K562 (cell line): Measurements from ENCODE around the gene ZNF420. TPM values are rescaled to one million over a fixed set of nuclear protein-coding genes. Genes with fewer than 3 reads are reported as not detected.

Experiments used
- ATAC-seq: fragments of 200-7000 bp; cut with Tn5 transposase; 3 replicates; pipeline ENCODE4 v1.9.1; 2020; ENCODE audit warnings: moderate library complexity
- BruUV-seq: library from RNA; stranded (reverse); fragments of 400-500 nt; replicated peaks from 2 replicates; lab custom pipeline; 2021; lab: Mats Ljungman, UMichigan
- CTCF ChIA-PET: fragments of 300-600 bp; formaldehyde crosslinking; extraction: SDS; loops from one replicate; lab custom pipeline; 2021; ENCODE audit warnings: low intra/inter-chr PET ratio; lab: Yijun Ruan, JAX
- POLR2A ChIA-PET: fragments of 300-600, 350-650 bp; sonication (Branson Sonifier 250); formaldehyde crosslinking; extraction: SDS; loops from one replicate; lab custom pipeline; 2021; ENCODE audit warnings: antibody characterized with exemption, inconsistent platforms; lab: Yijun Ruan, JAX
- DNase-seq, 4 experiments: peaks; one replicate each; pipeline versions ENCODE4 v3.0.0 to v3.0.0-alpha.2; 2011 to 2018; ENCODE audit warnings: low spot score in 3 of 4, mixed read lengths in 3 of 4; ENCODE audit errors: extremely low read depth in 1 of 4
- FAIRE-seq: peaks from 2 replicates; lab custom pipeline; 2011; peaks lifted over from hg19 to GRCh38; lab: Jason Lieb, UNC
- H2AFZ ChIP-seq: 2 replicates; pipeline ENCODE4 v1.6.0; 2011; ENCODE audit warnings: low read depth, low read length, control low read depth, inconsistent platforms
- H3K27ac ChIP-seq: fragments of 200-600 bp; 3 replicates; pipeline ENCODE4 v1.8.0; 2011; ENCODE audit warnings: low read depth, mild to moderate bottlenecking, control low read depth, inconsistent platforms, low read length, moderate library complexity, mixed read lengths; ENCODE audit errors: extremely low read depth
- H3K27me3 ChIP-seq, 2 experiments: fragments of 300-600 bp in 1 of 2; 2 replicates in 1 of 2; 3 replicates in 1 of 2; pipeline versions ENCODE4 v1.6.0 to v1.8.0; 2011; ENCODE audit warnings: inconsistent platforms in 2 of 2, low read length in 2 of 2, mild to moderate bottlenecking in 1 of 2, mixed read lengths in 1 of 2, moderate library complexity in 1 of 2; ENCODE audit not compliant: control insufficient read depth in 2 of 2, insufficient read depth in 2 of 2
- H3K36me3 ChIP-seq: fragments of 300-600 bp; 3 replicates; pipeline ENCODE4 v1.8.0; 2011; ENCODE audit warnings: mild to moderate bottlenecking, low read length, inconsistent platforms; ENCODE audit not compliant: control insufficient read depth, insufficient read depth
- H3K4me1 ChIP-seq, 2 experiments: fragments of 200-600 bp in 1 of 2; replicated peaks in 1 of 2; 2 replicates in 1 of 2; 3 replicates in 1 of 2; pipeline versions ENCODE4 v1.5.1 to v1.8.0; 2011; ENCODE audit warnings: inconsistent platforms in 2 of 2, low read length in 2 of 2, mild to moderate bottlenecking in 1 of 2, mixed read lengths in 1 of 2, moderate library complexity in 1 of 2; ENCODE audit not compliant: control insufficient read depth in 2 of 2, insufficient read depth in 2 of 2
- H3K4me2 ChIP-seq: 2 replicates; pipeline ENCODE4 v1.6.1; 2011; ENCODE audit warnings: low read length, control low read depth, inconsistent platforms, mixed read lengths; ENCODE audit not compliant: insufficient read depth
- H3K4me3 ChIP-seq: fragments of 200-600 bp; sonication (generic), shearing (Covaris generic); 2 replicates; pipeline ENCODE4 v1.5.1; 2016; ENCODE audit warnings: control low read depth, inconsistent platforms
- H3K79me2 ChIP-seq: fragments of 200-600 bp; 3 replicates; pipeline ENCODE4 v1.8.0; 2011; ENCODE audit warnings: low read length, inconsistent platforms; ENCODE audit not compliant: control insufficient read depth, insufficient read depth
- H3K9ac ChIP-seq, 2 experiments: 2 replicates each; pipeline versions ENCODE4 v1.6.0 to v1.6.1; 2011; ENCODE audit warnings: low read depth in 2 of 2, low read length in 2 of 2, control low read depth in 1 of 2, inconsistent platforms in 1 of 2, mild to moderate bottlenecking in 1 of 2, mixed read lengths in 1 of 2; ENCODE audit not compliant: insufficient read depth in 1 of 2
- H3K9me1 ChIP-seq: one replicate; pipeline ENCODE4 v1.6.0; 2011; ENCODE audit warnings: inconsistent platforms, mild to moderate bottlenecking, low read length, moderate library complexity; ENCODE audit not compliant: control insufficient read depth, insufficient read depth
- H3K9me3 ChIP-seq: replicated peaks from 2 replicates; pipeline ENCODE4 v1.5.1; 2011; ENCODE audit warnings: low read depth, low read length, inconsistent platforms; ENCODE audit not compliant: control insufficient read depth, insufficient read depth
- H4K20me1 ChIP-seq: replicated peaks from 2 replicates; pipeline ENCODE4 v1.6.1; 2011; ENCODE audit warnings: low read length, inconsistent platforms, mixed read lengths; ENCODE audit not compliant: control insufficient read depth, insufficient read depth
- CEBPB ChIP-seq: fragments of 450-650 bp; IDR thresholded peaks from 2 replicates; pipeline ENCODE4 v1.6.1; 2016; ENCODE audit warnings: missing genetic modification characterization, missing compliant biosample characterization
- CEBPG ChIP-seq, 3 experiments: fragments of 200-800 bp in 1 of 3; sonication (Bioruptor generic) in 1 of 3; sonication (generic) in 1 of 3; formaldehyde crosslinking in 1 of 3; IDR thresholded peaks in 2 of 3; conservative IDR thresholded peaks in 1 of 3; 2 replicates each; pipeline versions ENCODE4 v1.6.1 to v1.8.0; 2016 to 2022; ENCODE audit warnings: missing compliant biosample characterization in 2 of 3, missing genetic modification characterization in 2 of 3, mild to moderate bottlenecking in 1 of 3, missing genetic modification reagents in 1 of 3
- CHCHD3 ChIP-seq: fragments of 250-450 bp; sonication (Bioruptor Pico); IDR thresholded peaks from 2 replicates; pipeline ENCODE4 v2.1.2; 2022; ENCODE audit warnings: mild to moderate bottlenecking
- FOXJ2 ChIP-seq: fragments of 200-800 bp; sonication (Bioruptor generic); IDR thresholded peaks from 2 replicates; pipeline ENCODE4 v1.6.1; 2016; ENCODE audit warnings: missing genetic modification characterization, missing compliant biosample characterization
- FUS ChIP-seq: fragments of 200-400 bp; formaldehyde crosslinking; optimal IDR thresholded peaks from 2 replicates; pipeline ENCODE3; 2017; ENCODE audit warnings: low read depth, low read length
- NR2C1 ChIP-seq, 2 experiments: fragments of 450-650 bp; IDR thresholded peaks; 2 replicates each; pipeline ENCODE4 v1.6.1; 2017; ENCODE audit warnings: mild to moderate bottlenecking in 2 of 2, antibody characterized with exemption in 1 of 2, inconsistent platforms in 1 of 2, missing compliant biosample characterization in 1 of 2, missing genetic modification characterization in 1 of 2
- NR3C1 ChIP-seq: sonication (generic); formaldehyde crosslinking; IDR thresholded peaks from 2 replicates; pipeline ENCODE4 v1.8.1; 2022; ENCODE audit warnings: missing genetic modification reagents
- RBM34 ChIP-seq: fragments of 200-400 bp; formaldehyde crosslinking; IDR thresholded peaks from 2 replicates; pipeline ENCODE4 v1.6.1; 2018; ENCODE audit warnings: low read length, borderline replicate concordance; ENCODE audit not compliant: insufficient read depth
- SIN3A ChIP-seq, 2 experiments: fragments of 150-350 bp in 1 of 2; IDR thresholded peaks; 2 replicates each; pipeline ENCODE4 v1.6.1; 2011 to 2016; ENCODE audit warnings: borderline replicate concordance in 2 of 2, low read depth in 2 of 2, low read length in 2 of 2, mild to moderate bottlenecking in 2 of 2, moderate library complexity in 2 of 2; ENCODE audit not compliant: control insufficient read depth in 1 of 2
- TCF7L2 ChIP-seq: fragments of 150-350 bp; IDR thresholded peaks from 2 replicates; pipeline ENCODE4 v1.6.1; 2016; ENCODE audit warnings: low read depth, mild to moderate bottlenecking, low read length, moderate library complexity
- ZFP1 ChIP-seq: fragments of 450-650 bp; formaldehyde crosslinking; IDR thresholded peaks from 2 replicates; pipeline ENCODE4 v1.4.0; 2020; ENCODE audit warnings: mild to moderate bottlenecking, mixed read lengths
- WGBS: fragments of 100-300 bp; shearing (Covaris generic); methylation state at CpG from one replicate; pipeline ENCODE4 v1.1.6; 2016; ENCODE audit warnings: low coverage, mixed read lengths; ENCODE audit not compliant: insufficient coverage; ENCODE audit errors: missing lambda C conversion rate; 5-methylcytosine and 5-hydroxymethylcytosine counted together
- in situ Hi-C: fragments of 300-500 bp; cut with MboI; formaldehyde crosslinking; loops from 4 replicates; pipeline ENCODE4 v1.15.0; 2018; ENCODE audit warnings: inconsistent platforms, mixed read lengths
- intact Hi-C: fragments of 100-400 bp; cut with micrococcal nuclease; formaldehyde crosslinking; loops from 2 replicates; pipeline ENCODE4 v1.14.2; 2022
- polyA plus RNA-seq, 8 experiments: library from polyadenylated mRNA; depleted of rRNA in 4 of 8; stranded (reverse) in 5 of 8; unstranded in 3 of 8; fragments of >200 nt; fragmentation: Nextera tagmentation in 2 of 8; fragmentation: Illumina TruSeq in 1 of 8; extraction: Ambion mirVana in 2 of 8; extraction: Trizol in 1 of 8; gene quantifications; 2 replicates each; pipeline versions ENCODE4 v1.2.1 to v1.2.3, GENCODE V29; 2011 to 2014; ENCODE audit warnings: inconsistent platforms in 1 of 8, missing spikeins in 1 of 8
- total RNA-seq, 7 experiments: library from RNA; depleted of rRNA in 6 of 7; stranded (reverse); fragments of >200 nt in 6 of 7; fragmentation: Illumina TruSeq in 2 of 7; extraction: Trizol in 2 of 7; gene quantifications; 2 replicates each; pipeline versions ENCODE4 v1.2.1 to v1.2.3, GENCODE V29; 2011 to 2021; ENCODE audit warnings: low replicate concordance in 1 of 7
- TF ChIP-seq, protein P1 (sequence below): fragments of 250-450 bp; sonication (Bioruptor Pico); IDR thresholded peaks from 2 replicates; pipeline ENCODE4 v1.8.0; 2021; ENCODE audit warnings: moderate library complexity, mild to moderate bottlenecking, inconsistent platforms

ZNF420 gene
- total and polyA plus RNA-seq, 9 of the 15 experiments (the other 6 are each of a cell fraction or from before 2014, with no cell fraction given) = 2.6 to 7.2 (median 5.1) TPM

DNA sequence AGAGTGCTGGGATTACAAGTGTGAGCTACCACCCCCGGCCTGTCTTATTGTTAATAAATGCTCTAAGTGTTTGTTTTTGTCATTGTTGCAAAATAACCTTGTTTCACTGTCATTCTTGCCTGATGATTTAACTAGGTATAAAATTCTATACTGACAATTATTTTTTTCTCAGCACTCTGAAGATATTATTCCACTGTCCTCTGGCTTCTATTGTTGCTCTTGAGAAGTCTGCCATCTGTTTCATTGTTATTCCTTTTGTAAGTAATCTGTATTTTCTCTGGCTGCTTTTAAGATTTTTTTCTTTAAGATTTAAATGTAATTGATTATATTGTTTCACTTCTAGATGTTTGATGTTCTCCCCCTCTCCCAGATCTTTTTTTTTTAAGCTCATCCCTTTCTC, 17.6 kb downstream of the ZNF420 start:
- Histone ChIP-seq H3K79me2 (no peaks in the 10 kb centered on the region), H3K4me3 (no peak overlapping the region), H3K9me3 (no peaks in the 10 kb centered on the region; the same call in 1 of the 2 replicates), H3K36me3 (peaks cover 17% of the 10 kb centered on the region; the same call in 1 of the 3 replicates), H3K27ac (no peak overlapping the region), H3K4me2 (no peak overlapping the region), H3K9me1 (no peaks in the 10 kb centered on the region), H3K27me3 (no peaks in the 10 kb centered on the region), H2AFZ (no peak overlapping the region), H3K4me1 (no peaks in the 10 kb centered on the region), H3K9ac (no peak overlapping the region), H4K20me1 (no peaks in the 10 kb centered on the region)
- intact Hi-C loops = no loop called here
- BruUV-seq = no TSS peak
- ChIA-PET POLR2A (no interaction called here), CTCF (no interaction called here)
- FAIRE-seq (no peak), DNase-seq (no peak), ATAC-seq (no peak)
- peak; percentile 71 for TF ChIP-seq ZFP1 (CRISPR knock-in tag)
- no peak for TF ChIP-seq SIN3A (IDR thresholded peaks at IDR 0.05; ENCODE audit: borderline replicate concordance in 2 of 2, control insufficient read depth in 1 of 2, low read depth in 2 of 2, low read length in 2 of 2)
- 29% methylated on average over 1 of the region's 1 CpG for WGBS
- in situ Hi-C loops = no loop called here

DNA sequence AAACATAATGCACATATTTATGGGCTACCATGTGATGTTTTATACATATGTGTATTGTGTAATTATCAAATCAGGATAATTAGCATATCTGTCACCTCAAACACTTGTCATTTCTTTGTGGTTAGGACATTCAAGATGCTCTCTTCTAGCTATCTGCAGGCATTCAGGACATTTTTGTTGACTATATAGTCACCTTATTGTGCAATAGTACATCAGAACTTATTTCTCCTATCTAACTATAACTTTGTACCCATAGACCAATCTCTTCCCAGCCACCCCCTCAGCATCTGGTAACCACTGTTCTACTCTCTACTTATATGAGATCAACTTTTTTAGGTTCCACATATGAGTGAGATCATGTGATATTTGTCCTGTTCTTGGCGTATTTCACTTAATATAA, 20.3 kb downstream of the ZNF420 start:
- Histone ChIP-seq H3K79me2 (no peaks in the 10 kb centered on the region), H4K20me1 (no peaks in the 10 kb centered on the region), H3K27ac (no peak overlapping the region), H3K4me1 (no peaks in the 10 kb centered on the region), H3K9me1 (no peaks in the 10 kb centered on the region), H3K9ac (no peak overlapping the region), H3K27me3 (no peaks in the 10 kb centered on the region), H3K4me2 (no peak overlapping the region), H3K4me3 (no peak overlapping the region), H2AFZ (no peak overlapping the region), H3K9me3 (no peaks in the 10 kb centered on the region; the same call in 1 of the 2 replicates)
- DNase-seq (no peak), FAIRE-seq (no peak), ATAC-seq (no peak)
- ChIA-PET POLR2A (no interaction called here), CTCF (no interaction called here)
- no TSS peak for BruUV-seq
- intact Hi-C loops = no loop called here
- 52% methylated on average over 1 of the region's 1 CpG for WGBS
- in situ Hi-C loops = no loop called here
- TF ChIP-seq FUS = no peak
- TF ChIP-seq RBM34 = no peak
- TF ChIP-seq TCF7L2 = no peak
- TF ChIP-seq NR3C1 (CRISPR knock-in tag) = no peak
- no peak for TF ChIP-seq CEBPG (CRISPR knock-in tag; IDR thresholded peaks at IDR 0.05)
- peak in 1 of 2 experiments; percentile 82; a peak in 2 of 4 replicates for TF ChIP-seq CEBPG (tag; conservative IDR thresholded peaks at IDR 0.05 in 1 of 2, IDR thresholded peaks at IDR 0.05 in 1 of 2)
- peak; percentile 80 for TF ChIP-seq CEBPB
- TF ChIP-seq, protein P1, sequence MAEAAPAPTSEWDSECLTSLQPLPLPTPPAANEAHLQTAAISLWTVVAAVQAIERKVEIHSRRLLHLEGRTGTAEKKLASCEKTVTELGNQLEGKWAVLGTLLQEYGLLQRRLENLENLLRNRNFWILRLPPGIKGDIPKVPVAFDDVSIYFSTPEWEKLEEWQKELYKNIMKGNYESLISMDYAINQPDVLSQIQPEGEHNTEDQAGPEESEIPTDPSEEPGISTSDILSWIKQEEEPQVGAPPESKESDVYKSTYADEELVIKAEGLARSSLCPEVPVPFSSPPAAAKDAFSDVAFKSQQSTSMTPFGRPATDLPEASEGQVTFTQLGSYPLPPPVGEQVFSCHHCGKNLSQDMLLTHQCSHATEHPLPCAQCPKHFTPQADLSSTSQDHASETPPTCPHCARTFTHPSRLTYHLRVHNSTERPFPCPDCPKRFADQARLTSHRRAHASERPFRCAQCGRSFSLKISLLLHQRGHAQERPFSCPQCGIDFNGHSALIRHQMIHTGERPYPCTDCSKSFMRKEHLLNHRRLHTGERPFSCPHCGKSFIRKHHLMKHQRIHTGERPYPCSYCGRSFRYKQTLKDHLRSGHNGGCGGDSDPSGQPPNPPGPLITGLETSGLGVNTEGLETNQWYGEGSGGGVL = no peak
- TF ChIP-seq FOXJ2 (tag) = no peak
- TF ChIP-seq CHCHD3 (CRISPR knock-in tag) = no peak
- TF ChIP-seq NR2C1 (IDR thresholded peaks at IDR 0.05) = no peak
- TF ChIP-seq NR2C1 (tag; IDR thresholded peaks at IDR 0.05) = no peak
- TF ChIP-seq, all 486 proteins: peak for 2
- H3K36me3 ChIP-seq = peaks cover 5% of the 10 kb centered on the region; the same call in 1 of the 3 replicates
